Ureter (tissue), 1 donor: ENCODE results near the gene ZBED5. TPM values are rescaled to one million over a fixed set of nuclear protein-coding genes. Genes with fewer than 3 reads are reported as not detected.
"Not testable (repeated sequence)": the region's sequence is repeated elsewhere in the genome, so short reads cannot be mapped to it uniquely, and the experiment has no call there.

ENCODE experiments used
- DNase-seq: peaks from one replicate; pipeline ENCODE4 v3.0.0-alpha.2; 2020; ENCODE audit warnings: low spot score
- total RNA-seq: library from RNA; stranded (reverse); gene quantifications from one replicate; pipeline ENCODE4 v1.2.4, GENCODE V29; 2023
- donor health status: DM: yes; HTN: yes; CAD: no.

The ZBED5 gene
- total RNA-seq, 1 donor from 2014 or later = 54.0 TPM

GRCh38 chr11:10838083-10838482 is 19.8 kb downstream of the ZBED5 start:
- no peak for DNase-seq

GRCh38 chr11:10836884-10837283 is 21.0 kb downstream of the ZBED5 start:
- not testable (repeated sequence) for DNase-seq

- DNase-seq = no peak
Measured at GRCh38 chr11:10829139-10829538, 28.7 kb downstream of the ZBED5 start.

GRCh38 chr11:10828402-10828801 is 29.5 kb downstream of the ZBED5 start:
- DNase-seq = no peak

GRCh38 chr11:10824888-10825287 is 33.0 kb downstream of the ZBED5 start:
- no peak for DNase-seq

- no peak for DNase-seq
Measured at GRCh38 chr11:10823152-10823579, 34.7 kb downstream of the ZBED5 start.

GRCh38 chr11:10822491-10822890 is 35.4 kb downstream of the ZBED5 start:
- DNase-seq = not testable (repeated sequence)

GRCh38 chr11:10818594-10818993 is 39.3 kb downstream of the ZBED5 start:
- DNase-seq = no peak

GRCh38 chr11:10813945-10814344 is 43.9 kb downstream of the ZBED5 start:
- no peak for DNase-seq

GRCh38 chr11:10809373-10810160 is 48.3 kb downstream of the ZBED5 start:
- DNase-seq = no peak

GRCh38 chr11:10808553-10809372 is 49.1 kb downstream of the ZBED5 start, which contains the start of gene EIF4G2:
TSS of gene EIF4G2 (minus strand) at chr11:10808926.
- DNase-seq = peak; percentile 99

- DNase-seq = peak; percentile 49
Measured at GRCh38 chr11:10808235-10808552, 49.7 kb downstream of the ZBED5 start.

- peak; percentile 77 for DNase-seq
Measured at GRCh38 chr11:10807493-10808234, 50.2 kb downstream of the ZBED5 start.

- no peak for DNase-seq
Measured at GRCh38 chr11:10806206-10806605, 51.6 kb downstream of the ZBED5 start.

- no peak for DNase-seq
Measured at GRCh38 chr11:10805741-10806140, 52.1 kb downstream of the ZBED5 start.

GRCh38 chr11:10803676-10804075 is 54.2 kb downstream of the ZBED5 start:
- no peak for DNase-seq

Other genes with a start within 250 kb of the ZBED5 start
- gene IRAG1, start 164.3 kb downstream of the ZBED5 start, total RNA-seq = 75.5 TPM
- 42.5 TPM for gene CTR9, start 106.8 kb downstream of the ZBED5 start, total RNA-seq
- gene EIF4G2, start 49.1 kb downstream of the ZBED5 start, total RNA-seq = 1,147 TPM